ENCODE data around the gene SHOC2.

DNA sequence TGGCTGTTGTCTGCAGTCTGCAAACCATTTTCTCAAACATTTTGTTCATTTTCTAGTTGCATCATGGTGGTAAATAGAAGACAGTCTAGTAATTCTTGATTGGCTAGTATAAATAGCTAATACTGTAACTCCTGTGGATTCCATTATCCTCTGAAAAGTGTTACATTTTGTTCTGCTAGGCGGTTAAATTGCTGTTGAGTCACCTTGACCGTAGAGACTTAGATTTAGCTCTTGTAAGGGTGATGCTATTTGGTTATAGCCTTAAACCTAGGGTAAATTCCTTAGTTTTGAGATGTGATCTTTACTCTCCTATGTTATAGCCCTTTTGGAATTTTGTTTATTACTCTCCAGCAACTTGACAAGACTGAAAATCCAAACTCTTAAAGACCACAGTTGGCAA, 58.8 kb downstream of the SHOC2 start:
- TF ChIP-seq, protein P1, sequence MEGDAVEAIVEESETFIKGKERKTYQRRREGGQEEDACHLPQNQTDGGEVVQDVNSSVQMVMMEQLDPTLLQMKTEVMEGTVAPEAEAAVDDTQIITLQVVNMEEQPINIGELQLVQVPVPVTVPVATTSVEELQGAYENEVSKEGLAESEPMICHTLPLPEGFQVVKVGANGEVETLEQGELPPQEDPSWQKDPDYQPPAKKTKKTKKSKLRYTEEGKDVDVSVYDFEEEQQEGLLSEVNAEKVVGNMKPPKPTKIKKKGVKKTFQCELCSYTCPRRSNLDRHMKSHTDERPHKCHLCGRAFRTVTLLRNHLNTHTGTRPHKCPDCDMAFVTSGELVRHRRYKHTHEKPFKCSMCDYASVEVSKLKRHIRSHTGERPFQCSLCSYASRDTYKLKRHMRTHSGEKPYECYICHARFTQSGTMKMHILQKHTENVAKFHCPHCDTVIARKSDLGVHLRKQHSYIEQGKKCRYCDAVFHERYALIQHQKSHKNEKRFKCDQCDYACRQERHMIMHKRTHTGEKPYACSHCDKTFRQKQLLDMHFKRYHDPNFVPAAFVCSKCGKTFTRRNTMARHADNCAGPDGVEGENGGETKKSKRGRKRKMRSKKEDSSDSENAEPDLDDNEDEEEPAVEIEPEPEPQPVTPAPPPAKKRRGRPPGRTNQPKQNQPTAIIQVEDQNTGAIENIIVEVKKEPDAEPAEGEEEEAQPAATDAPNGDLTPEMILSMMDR (IDR thresholded peaks at IDR 0.05) = no peak
- TF ChIP-seq POLR2A (IDR thresholded peaks at IDR 0.05) = no peak
- no peak for TF ChIP-seq POLR2AphosphoS5 (IDR thresholded peaks at IDR 0.05)
